DND-41 (cell line): ENCODE measurements around the gene GPR161.

Experiments used
- ATAC-seq: fragments of 200-7000 bp; cut with Tn5 transposase; 3 replicates; pipeline ENCODE4 v1.9.1; 2021; ENCODE audit warnings: low read depth; ENCODE audit not compliant: insufficient read depth
- DNase-seq: peaks from one replicate; pipeline ENCODE4 v3.0.0-alpha.2; 2020
- H2AFZ ChIP-seq: 2 replicates; pipeline ENCODE4 v1.6.0; 2012; ENCODE audit warnings: low read depth, low read length
- H3K27ac ChIP-seq: 2 replicates; pipeline ENCODE4 v1.5.1; 2012; ENCODE audit warnings: low read length, inconsistent platforms
- H3K27me3 ChIP-seq: fragments of 200-600 bp; sonication (generic); 2 replicates; pipeline ENCODE4 v1.6.0; 2012; ENCODE audit warnings: low read length, mild to moderate bottlenecking, inconsistent platforms; ENCODE audit not compliant: insufficient read depth, poor library complexity
- H3K36me3 ChIP-seq: 2 replicates; pipeline ENCODE4 v1.5.1; 2012; ENCODE audit warnings: low read length, inconsistent platforms; ENCODE audit not compliant: insufficient read depth
- H3K4me1 ChIP-seq: 2 replicates; pipeline ENCODE4 v1.5.1; 2012; ENCODE audit warnings: mild to moderate bottlenecking, low read length; ENCODE audit not compliant: insufficient read depth
- H3K4me2 ChIP-seq: 2 replicates; pipeline ENCODE4 v1.6.0; 2012; ENCODE audit warnings: mild to moderate bottlenecking, moderate library complexity, low read length, inconsistent platforms; ENCODE audit not compliant: insufficient read depth
- H3K4me3 ChIP-seq, 2 experiments: fragments of 200-600 bp in 1 of 2; shearing (Covaris generic) in 1 of 2; 2 replicates each; pipeline ENCODE4 v1.5.1; 2012 to 2016; ENCODE audit warnings: inconsistent platforms in 2 of 2, low read length in 2 of 2, mild to moderate bottlenecking in 2 of 2, low read depth in 1 of 2, moderate library complexity in 1 of 2
- H3K79me2 ChIP-seq: 2 replicates; pipeline ENCODE4 v1.6.0; 2012; ENCODE audit warnings: low read length, inconsistent platforms; ENCODE audit not compliant: insufficient read depth
- H3K9ac ChIP-seq: 2 replicates; pipeline ENCODE4 v1.6.0; 2012; ENCODE audit warnings: low read depth, mild to moderate bottlenecking, inconsistent platforms, low read length, moderate library complexity
- H3K9me3 ChIP-seq: 2 replicates; pipeline ENCODE4 v1.5.1; 2012; ENCODE audit warnings: low read length, moderate library complexity, mild to moderate bottlenecking, inconsistent platforms; ENCODE audit not compliant: insufficient read depth, severe bottlenecking
- H4K20me1 ChIP-seq: 2 replicates; pipeline ENCODE4 v1.6.0; 2012; ENCODE audit warnings: low read length; ENCODE audit not compliant: insufficient read depth
- CTCF ChIP-seq: IDR thresholded peaks from 2 replicates; pipeline ENCODE4 v1.5.1; 2012; ENCODE audit warnings: borderline replicate concordance, low read length, moderate library complexity, mild to moderate bottlenecking; ENCODE audit not compliant: poor library complexity, severe bottlenecking; ENCODE audit errors: extremely low read depth
- EZH2 ChIP-seq: IDR thresholded peaks from 3 replicates; pipeline ENCODE4 v1.6.1; 2012; ENCODE audit warnings: borderline replicate concordance, low read depth, mild to moderate bottlenecking, moderate library complexity, low read length, inconsistent platforms; ENCODE audit not compliant: severe bottlenecking

Gene GPR161

GRCh38 chr1:168096296-168097165, 40.2 kb downstream of the GPR161 start:
- peaks cover 22% of the 10 kb centered on the region; the same call in 1 of the 2 replicates for H3K36me3 ChIP-seq
- 0 out of 2 replicates have a peak, but pooled peaks cover 3% of the 10 kb centered on the region for H4K20me1 ChIP-seq
- no peaks in the 10 kb centered on the region for H3K4me1 ChIP-seq
- DNase-seq, result no peak
- H3K27ac ChIP-seq, result no peak overlapping the region
- no peak overlapping the region for H3K4me2 ChIP-seq
- H3K27me3 ChIP-seq, result no peaks in the 10 kb centered on the region
- H3K9ac ChIP-seq, result no peak overlapping the region
- TF ChIP-seq CTCF (no peak), EZH2 (no peak)
- H3K79me2 ChIP-seq, result no peaks in the 10 kb centered on the region
- no peak overlapping the region for H2AFZ ChIP-seq
- no peak for ATAC-seq
- no peak overlapping the region for H3K4me3 ChIP-seq
- no peaks in the 10 kb centered on the region for H3K9me3 ChIP-seq

GRCh38 chr1:168095476-168095875, 41.3 kb downstream of the GPR161 start:
- ATAC-seq, result no peak
- TF ChIP-seq EZH2, result no peak
- no peak for TF ChIP-seq CTCF
- no peak overlapping the region for H3K4me3 ChIP-seq

GRCh38 chr1:168093616-168094015, 43.1 kb downstream of the GPR161 start:
- TF ChIP-seq EZH2 (no peak), CTCF (no peak)
- no peak overlapping the region for H3K4me2 ChIP-seq
- ATAC-seq, result no peak

More at GRCh38 chr1:168095476-168095875, 41.3 kb downstream of the GPR161 start:
- no peaks in the 10 kb centered on the region for H3K79me2 ChIP-seq
- H3K9ac ChIP-seq, result no peak overlapping the region
- H3K36me3 ChIP-seq, result peaks cover 25% of the 10 kb centered on the region; the same call in 1 of the 2 replicates
- no peaks in the 10 kb centered on the region for H3K27me3 ChIP-seq
- DNase-seq, result no peak
- no peaks in the 10 kb centered on the region for H3K4me1 ChIP-seq
- H4K20me1 ChIP-seq, result 0 out of 2 replicates have a peak, but pooled peaks cover 3% of the 10 kb centered on the region
- no peaks in the 10 kb centered on the region for H3K9me3 ChIP-seq
- no peak overlapping the region for H3K4me2 ChIP-seq
- no peak overlapping the region for H3K27ac ChIP-seq
- no peak overlapping the region for H2AFZ ChIP-seq

More at GRCh38 chr1:168093616-168094015, 43.1 kb downstream of the GPR161 start:
- H3K27me3 ChIP-seq, result no peaks in the 10 kb centered on the region
- H3K36me3 ChIP-seq, result peaks cover 17% of the 10 kb centered on the region; the same call in 1 of the 2 replicates
- H4K20me1 ChIP-seq, result 0 out of 2 replicates have a peak, but pooled peaks cover under 1% of the 10 kb centered on the region
- no peak overlapping the region for H2AFZ ChIP-seq
- no peaks in the 10 kb centered on the region for H3K9me3 ChIP-seq
- no peaks in the 10 kb centered on the region for H3K79me2 ChIP-seq
- no peak overlapping the region for H3K4me3 ChIP-seq
- H3K27ac ChIP-seq, result no peak overlapping the region
- no peaks in the 10 kb centered on the region for H3K4me1 ChIP-seq
- DNase-seq, result no peak
- no peak overlapping the region for H3K9ac ChIP-seq
